Right lobe of liver (tissue), 4 donors: ENCODE measurements around the gene IL2RA.

Experiments
- CTCF ChIP-seq, 4 donors: fragments of 200-600 bp in 3 of 4; fragments of 450-650 bp in 1 of 4; IDR thresholded peaks; one replicate each; pipeline versions ENCODE4 v1.5.1 to v1.8.0; 2016 to 2022; ENCODE audit warnings: antibody characterized with exemption in 4 of 4, mild to moderate bottlenecking in 2 of 4
- POLR2A ChIP-seq: fragments of 450-650 bp; IDR thresholded peaks from one replicate; pipeline ENCODE4 v1.6.1; 2017; ENCODE audit warnings: antibody characterized with exemption, mild to moderate bottlenecking
- donor health status: DM: no; HTN: no; CAD: no.
- donor health status: DM: no; HTN: no; CAD: no.
- donor health status: DM: no; HTN: yes; CAD: no.

DNA sequence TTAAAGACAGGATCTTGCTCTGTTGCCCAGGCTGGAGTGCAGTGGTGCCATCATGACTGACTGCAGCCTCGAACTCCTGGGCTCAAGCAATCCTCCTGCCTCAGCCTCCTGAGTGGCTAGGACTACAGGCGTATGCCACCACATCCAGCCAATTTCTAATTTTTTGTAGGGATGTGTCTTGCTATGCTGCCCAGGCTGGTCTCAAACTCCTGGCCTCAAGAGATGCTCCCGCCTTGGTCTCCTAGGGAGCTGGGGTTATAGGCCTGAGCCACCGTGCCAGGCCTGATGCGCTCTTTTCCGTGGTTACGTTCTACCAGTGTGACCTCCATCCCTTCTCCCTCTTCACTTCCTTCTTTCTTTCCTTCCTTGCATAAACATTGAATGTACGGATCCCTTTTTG, 50.6 kb downstream of the IL2RA start:
- no peak for TF ChIP-seq CTCF (IDR thresholded peaks at IDR 0.05)
- TF ChIP-seq POLR2A: no peak
